Activated CD4-positive, CD25-positive, alpha-beta regulatory T cell treated with anti-CD3 and anti-CD28 coated beads, Interleukin-2, amount 50 U/mL, for 72 hours (primary cell): ENCODE results near the gene APH1B.

Experiments used
- DNase-seq: peaks from one replicate; pipeline ENCODE4 v3.0.0; 2021

APH1B gene

DNA sequence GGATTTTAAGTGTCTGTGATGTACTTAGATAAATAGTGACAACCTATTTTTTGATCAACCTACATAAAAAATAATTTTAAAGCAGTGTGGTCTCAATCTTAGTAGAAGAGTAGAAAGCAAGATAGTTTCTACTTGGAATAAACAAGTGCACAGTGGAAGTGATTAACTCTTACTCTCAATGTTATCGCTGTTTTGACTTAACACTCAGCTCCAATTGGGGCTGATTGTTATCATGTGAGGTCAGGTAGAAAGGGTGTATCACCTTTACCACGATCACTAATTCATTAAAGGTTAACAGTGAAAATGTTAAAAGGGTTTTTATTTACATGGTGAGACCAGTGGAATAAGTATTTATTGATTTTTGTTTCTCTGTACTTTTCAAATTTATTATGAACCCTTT is 22.4 kb upstream of the APH1B start:
- no peak for DNase-seq

DNA sequence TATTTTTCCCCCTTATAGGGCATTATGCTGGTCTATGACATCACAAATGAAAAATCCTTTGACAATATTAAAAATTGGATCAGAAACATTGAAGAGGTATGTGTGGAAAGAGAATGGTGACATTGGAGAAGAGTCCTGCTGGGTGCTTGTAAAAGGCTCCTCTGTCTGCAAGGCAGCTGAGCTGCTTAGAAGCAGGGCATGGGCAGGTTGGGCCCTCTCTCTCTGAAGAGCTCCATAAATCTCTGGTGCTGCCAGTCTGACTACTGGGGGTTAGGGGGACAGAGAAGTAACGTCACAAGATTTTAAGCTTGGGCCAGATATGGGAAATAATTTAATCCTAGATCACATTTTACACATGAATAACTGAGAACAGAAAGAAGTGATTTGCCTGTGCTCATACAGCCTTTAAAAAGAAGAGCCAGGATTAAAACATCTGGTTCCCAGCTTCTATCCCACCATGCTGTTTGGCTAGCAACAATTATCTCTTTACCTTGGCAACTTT is 21.9 kb upstream of the APH1B start:
- no peak for DNase-seq

DNA sequence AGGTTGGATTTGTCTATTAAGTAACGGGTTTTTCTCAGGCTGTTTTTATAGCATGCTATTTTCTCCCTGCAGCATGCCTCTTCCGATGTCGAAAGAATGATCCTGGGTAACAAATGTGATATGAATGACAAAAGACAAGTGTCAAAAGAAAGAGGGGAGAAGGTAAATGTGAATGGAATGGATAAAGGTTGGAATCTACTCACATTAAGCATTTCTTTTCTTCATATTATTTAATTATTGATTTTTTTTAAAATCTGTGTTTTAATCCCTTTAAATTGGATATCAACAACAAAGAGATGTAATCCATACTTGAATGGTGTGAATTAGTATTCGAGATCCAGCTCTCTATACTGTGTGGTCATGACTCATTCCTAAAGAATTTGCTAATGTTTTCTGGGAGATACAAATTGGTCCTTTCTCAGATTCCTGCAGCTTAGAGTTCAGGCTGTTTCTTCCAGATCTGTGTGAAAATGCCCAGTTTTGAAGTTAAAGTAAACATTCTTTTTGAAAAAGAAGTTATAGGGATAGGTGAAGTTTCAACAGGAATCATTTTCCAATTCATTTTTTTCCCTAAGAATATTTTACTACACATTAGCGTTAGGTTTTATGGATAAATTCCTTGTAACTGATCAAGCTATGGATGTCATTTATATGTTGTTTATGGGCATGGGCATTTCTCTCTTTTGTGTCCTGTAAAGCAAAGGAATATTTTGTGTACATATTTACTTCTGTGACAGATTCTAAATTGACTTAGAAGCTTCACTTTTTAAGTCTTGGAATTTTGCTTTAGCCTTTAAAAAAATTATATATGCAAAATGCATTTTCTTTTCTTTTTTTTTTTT is 20.8 kb upstream of the APH1B start:
- no peak for DNase-seq

- DNase-seq, result no peak
Observed at GRCh38 chr15:63258658-63259057, 18.7 kb upstream of the APH1B start.

DNA sequence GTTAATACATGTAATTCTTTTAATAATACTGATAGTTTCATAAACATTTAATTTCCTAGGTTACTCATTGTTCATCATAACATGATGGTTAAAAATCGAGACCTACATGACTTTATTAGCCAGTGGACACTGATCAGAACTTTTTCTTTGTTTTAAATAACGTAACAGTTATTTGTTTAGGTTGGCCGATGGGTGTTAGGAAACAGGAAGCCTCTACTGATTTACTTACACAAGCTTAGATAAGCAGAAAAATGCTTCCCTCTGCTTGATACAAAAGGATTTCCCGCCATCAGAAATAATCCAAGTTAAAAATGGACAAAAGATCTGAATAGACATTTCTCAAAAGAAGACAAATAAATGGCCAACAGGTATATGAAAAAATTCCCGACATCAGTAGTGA is 16.6 kb upstream of the APH1B start:
- no peak for DNase-seq

- DNase-seq, result no peak
Observed at GRCh38 chr15:63261311-63261710, 16.1 kb upstream of the APH1B start.

GRCh38 chr15:63263519-63263918 is 13.9 kb upstream of the APH1B start:
- no peak for DNase-seq

DNA sequence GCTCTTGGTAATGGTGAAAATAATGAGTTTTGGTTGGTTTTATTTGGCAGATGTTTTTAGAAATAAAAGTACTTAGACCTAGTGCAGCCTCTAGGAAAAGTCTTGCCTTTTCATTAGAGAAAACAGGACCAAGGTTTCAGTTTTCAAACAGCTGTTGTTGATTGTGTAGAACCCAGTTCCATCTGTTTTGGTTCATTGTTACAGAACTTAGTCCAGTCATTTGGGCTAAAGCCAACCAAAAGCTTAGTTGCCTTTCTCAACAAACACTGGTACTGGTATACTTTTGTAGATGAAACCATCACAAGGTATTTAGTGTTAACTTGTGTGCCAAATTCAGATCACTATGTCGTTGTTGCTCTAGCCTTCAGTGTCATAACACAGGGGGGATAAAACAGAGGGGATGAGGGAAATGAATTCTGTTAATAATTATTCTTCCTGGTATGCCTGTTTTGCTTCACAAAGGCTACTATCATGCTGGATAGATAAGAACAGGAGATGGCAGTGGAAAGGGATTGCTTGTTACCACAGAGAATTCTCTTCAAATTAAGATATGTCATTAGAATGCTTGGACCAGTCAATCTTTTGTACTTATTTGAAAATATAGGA is 12.6 kb upstream of the APH1B start:
- DNase-seq, result no peak

GRCh38 chr15:63274427-63274826 is 3.0 kb upstream of the APH1B start:
- no peak for DNase-seq

DNA sequence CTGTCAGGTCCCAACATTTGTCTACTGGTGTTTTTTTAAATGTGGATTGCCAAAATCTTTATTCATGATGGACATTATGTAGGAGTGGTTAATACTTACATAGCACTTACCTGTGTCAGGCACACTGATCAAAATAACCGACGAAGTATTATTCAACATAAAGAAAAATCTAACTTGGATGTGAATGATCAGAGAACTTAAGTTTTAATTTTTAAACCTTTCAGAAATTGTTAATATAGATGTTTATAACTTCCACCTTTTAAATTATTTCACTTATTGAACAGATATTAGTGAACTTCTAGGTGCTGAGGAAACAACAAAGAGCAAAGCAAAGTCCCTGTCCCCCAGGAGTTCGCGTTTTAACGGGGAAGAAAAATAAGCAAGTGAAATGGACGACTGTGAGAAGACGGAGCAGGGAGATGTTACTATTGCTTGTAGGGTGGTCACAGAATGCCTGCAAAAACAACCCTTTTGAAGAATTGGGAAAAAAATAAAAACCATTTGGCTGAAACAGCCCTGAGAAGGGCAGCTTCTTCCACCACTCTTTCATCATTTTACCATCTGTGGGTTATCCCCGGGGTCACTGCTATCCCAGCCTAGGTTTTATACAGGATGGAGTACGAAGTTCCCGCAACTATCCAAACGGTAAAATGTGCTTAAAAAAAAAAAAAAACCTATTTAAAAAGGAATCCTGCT is 915 bp upstream of the APH1B start:
- DNase-seq, result no peak

- DNase-seq, result no peak
Observed at GRCh38 chr15:63277893-63278456, 570 bp downstream of the APH1B start.

DNA sequence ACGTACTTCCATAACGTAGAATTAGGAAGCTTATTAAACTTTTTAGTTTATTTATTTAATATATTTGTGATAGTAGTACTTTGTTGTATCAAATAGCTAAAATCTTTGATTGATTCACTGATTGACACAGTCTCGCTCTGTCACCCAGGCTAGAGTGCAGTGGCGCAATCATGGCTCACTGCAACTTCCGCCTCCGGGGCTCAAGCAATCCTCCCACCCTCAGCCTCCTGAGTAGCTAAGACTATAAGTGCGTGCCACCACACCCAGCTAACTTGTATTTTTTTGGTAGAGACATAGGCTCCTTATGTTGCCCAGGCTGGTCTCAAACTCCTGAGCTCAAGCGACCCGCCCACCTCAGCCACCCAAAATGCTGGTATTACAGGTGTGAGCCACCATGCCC is 5.7 kb downstream of the APH1B start:
- DNase-seq, result no peak

GRCh38 chr15:63284335-63284734 is 6.9 kb downstream of the APH1B start:
- DNase-seq, result no peak

DNA sequence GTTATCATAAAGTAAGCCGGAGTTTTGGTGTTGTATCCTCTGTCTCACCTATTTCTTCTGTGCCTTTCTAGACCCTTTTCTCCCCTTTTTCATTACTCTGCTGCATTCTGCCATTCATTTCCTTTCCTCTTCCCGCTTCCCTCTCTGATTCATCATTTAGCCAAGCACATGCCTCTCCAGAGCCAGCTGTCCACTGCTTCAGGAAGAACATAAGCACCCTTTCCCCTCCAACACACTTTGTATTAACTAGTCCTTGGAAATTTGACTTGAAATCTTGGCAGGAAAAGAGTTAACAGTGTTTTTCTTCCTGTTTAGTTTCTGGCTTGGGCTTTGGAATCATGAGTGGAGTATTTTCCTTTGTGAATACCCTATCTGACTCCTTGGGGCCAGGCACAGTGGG is 9.7 kb downstream of the APH1B start:
- no peak for DNase-seq

DNA sequence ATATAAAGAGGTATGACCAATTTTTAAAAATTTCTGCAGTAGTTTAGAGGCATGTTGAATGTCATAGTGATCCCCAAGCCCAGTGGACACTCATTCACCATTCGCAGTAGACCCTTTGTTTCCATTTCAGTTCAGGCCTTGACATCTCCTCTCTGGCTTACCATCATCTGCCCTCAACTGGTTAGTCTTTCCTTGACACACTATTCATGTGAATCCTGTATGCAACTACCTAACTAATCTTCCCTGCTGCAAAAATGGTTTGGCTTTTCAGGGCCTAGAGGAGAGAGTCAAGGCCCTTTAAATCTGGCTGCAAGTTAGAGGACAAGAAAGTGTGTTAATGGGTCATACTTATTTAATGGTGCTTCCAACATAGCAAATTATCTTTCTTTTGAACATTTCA is 10.9 kb downstream of the APH1B start:
- no peak for DNase-seq

DNA sequence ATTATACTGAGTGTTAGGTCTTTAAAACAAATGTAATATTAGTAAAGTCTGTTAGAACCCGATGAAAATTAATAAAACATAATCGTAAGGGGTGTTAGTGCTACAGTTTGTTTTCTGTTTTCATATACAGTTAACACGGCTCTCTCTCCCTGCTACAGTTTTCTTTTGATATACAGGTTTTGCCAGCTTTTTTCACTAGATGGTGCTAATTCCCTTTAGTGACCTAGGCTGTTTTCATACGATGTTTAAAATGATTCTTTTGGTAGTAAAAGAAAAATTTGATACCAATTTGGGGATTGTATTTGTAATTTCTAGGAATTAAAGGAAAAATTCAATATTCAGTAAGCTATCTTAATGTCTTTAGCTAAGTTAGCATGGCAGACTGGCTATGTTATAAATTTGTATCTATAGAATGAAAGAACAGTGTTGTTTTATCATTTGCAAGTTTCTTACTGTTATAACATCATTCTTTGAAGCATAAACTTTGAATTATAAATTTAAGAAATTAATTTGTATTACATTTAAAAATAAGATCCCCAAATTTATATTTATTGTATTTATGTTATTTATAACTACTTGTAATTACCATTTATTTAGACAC is 11.5 kb downstream of the APH1B start:
- DNase-seq, result no peak

DNA sequence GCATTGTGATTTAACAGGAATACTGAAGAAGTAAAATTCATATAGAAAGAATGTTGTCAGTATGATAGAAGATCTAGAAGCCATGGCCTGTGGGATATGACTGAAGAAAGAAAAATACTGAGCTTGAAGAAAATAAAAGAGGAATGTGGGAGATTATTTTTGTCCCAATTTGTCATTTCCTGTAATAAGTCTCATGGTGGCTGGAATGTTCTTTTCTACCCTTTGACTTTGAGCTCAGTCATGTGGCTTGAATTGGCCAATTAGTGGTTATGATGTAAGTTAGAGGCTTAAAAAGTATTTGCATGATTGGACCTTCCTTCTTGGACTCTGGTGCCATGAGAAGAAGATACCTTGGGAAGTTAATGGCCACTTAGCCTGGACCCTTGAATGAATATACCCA is 14.1 kb downstream of the APH1B start:
- no peak for DNase-seq

DNA sequence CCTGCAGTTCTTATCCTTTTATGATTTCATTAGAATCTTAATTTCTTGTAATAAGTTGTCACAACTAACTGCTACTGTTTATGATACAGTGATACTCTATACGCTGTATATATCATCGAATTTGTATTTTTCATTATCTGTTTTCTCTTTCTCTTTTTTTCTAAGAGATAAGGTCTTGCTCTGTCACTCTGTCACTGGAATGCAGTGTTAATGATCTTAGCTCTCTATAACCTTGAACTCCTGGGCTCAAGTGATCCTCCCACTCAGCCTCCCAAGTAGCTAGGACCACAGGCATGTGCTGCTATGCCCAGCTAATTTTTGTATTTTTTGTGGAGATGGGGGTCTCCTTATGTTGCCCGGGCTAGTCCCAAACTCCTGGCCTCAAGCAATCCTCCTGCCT is 14.8 kb downstream of the APH1B start:
- DNase-seq, result no peak

DNA sequence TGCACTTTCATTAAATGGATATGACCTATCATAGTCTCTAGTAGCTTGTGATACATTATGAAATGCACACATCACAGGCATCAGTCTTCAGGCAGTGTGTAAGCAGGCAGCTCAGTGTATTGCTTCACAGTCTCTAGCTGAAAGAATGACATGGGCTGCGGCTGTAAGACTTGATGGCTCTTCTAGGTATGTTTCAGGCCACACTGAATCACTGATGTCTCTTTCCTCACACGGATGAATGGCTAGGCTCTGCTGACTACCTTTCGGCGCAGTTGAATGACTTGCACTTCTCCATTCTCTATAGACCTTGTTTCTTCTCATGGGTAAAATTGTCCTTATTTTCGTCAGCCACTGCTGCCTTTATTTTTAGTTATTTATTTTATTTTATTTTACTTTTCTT is 15.4 kb downstream of the APH1B start:
- DNase-seq, result no peak

DNA sequence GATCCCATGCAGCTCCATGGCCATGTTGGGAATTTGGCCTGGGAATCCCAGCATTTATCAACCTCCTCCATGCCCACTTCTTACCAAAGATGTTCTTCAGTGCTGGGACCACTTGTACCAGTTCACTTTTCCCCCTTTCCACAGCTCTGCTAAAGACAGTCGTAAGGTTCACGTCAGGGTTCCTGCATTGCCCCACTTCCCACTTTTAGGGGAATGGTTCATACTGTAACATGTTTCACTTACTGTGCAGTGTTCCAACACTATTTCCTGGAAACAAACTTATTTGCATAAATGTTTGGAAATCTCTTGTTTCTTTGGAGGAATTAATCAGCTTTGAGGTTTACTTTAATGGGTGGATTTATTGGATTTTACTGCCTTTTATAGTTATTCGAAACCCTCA is 17.0 kb downstream of the APH1B start:
- no peak for DNase-seq

DNA sequence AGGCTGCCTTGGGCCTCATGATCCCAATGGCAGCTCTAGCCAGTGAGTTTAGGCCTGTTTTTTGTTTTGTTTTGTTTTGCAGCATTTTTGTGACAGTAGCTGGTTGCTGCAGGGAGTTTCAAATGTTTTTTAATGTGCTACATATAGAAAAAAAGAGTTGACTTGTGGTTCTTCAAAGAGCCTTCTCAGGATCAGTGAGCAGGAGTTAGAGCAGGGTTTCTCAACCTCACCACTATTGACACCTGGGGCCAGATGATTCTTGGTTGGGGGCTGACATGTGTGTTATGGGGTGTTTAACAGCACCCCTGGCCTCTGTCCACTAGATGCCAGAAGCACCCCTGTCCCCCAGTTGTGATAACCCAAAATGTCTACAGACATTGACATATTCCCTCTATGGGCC is 17.9 kb downstream of the APH1B start:
- no peak for DNase-seq

GRCh38 chr15:63296195-63296594 is 18.8 kb downstream of the APH1B start:
- DNase-seq, result no peak

- no peak for DNase-seq
Observed at GRCh38 chr15:63299943-63300575, 22.7 kb downstream of the APH1B start.
